Stimulated activated CD8-positive, alpha-beta memory T cell treated with anti-CD3 and anti-CD28 coated beads, Interleukin-7, amount 100 ng/mL, for 24 hours (primary cell): Measurements from ENCODE around the gene TBX1.

ENCODE experiments used
- DNase-seq: peaks from one replicate; pipeline ENCODE4 v3.0.0-alpha.2; 2020; ENCODE audit warnings: low read depth

The TBX1 gene

GRCh38 chr22:19753996-19754700 lies 6.4 kb upstream of the TBX1 start:
- no peak for DNase-seq

- no peak for DNase-seq
Observed at GRCh38 chr22:19754701-19755144, 5.9 kb upstream of the TBX1 start.

- DNase-seq, result no peak
Observed at GRCh38 chr22:19755145-19755710, 5.3 kb upstream of the TBX1 start.

GRCh38 chr22:19755722-19756287 lies 4.8 kb upstream of the TBX1 start:
- DNase-seq, result no peak

GRCh38 chr22:19756288-19757128 lies 4.1 kb upstream of the TBX1 start:
- peak; percentile 22 for DNase-seq

GRCh38 chr22:19757140-19757984 lies 3.2 kb upstream of the TBX1 start:
- no peak for DNase-seq

GRCh38 chr22:19757985-19758895 lies 2.3 kb upstream of the TBX1 start:
- DNase-seq, result no peak

GRCh38 chr22:19758896-19759426 lies 1.6 kb upstream of the TBX1 start:
- no peak for DNase-seq

- no peak for DNase-seq
Observed at GRCh38 chr22:19759427-19760057, 1.0 kb upstream of the TBX1 start.

GRCh38 chr22:19760951-19761724 lies 560 bp downstream of the TBX1 start:
- no peak for DNase-seq

GRCh38 chr22:19761725-19762567 lies 1.4 kb downstream of the TBX1 start:
- no peak for DNase-seq

- DNase-seq, result no peak
Observed at GRCh38 chr22:19762568-19763457, 2.2 kb downstream of the TBX1 start.

GRCh38 chr22:19763458-19764298 lies 3.1 kb downstream of the TBX1 start:
- no peak for DNase-seq

GRCh38 chr22:19764299-19764593 lies 3.7 kb downstream of the TBX1 start:
- DNase-seq, result no peak

- no peak for DNase-seq
Observed at GRCh38 chr22:19764636-19765476, 4.3 kb downstream of the TBX1 start.
